Measurements from ENCODE around the gene DMXL1. TPM values are rescaled to one million over a fixed set of nuclear protein-coding genes. Genes with fewer than 3 reads are reported as not detected.
"Not testable (repeated sequence)": the region's sequence is repeated elsewhere in the genome, so short reads cannot be mapped to it uniquely, and the experiment has no call there.

Gene DMXL1
- polyA plus RNA-seq, 1 experiment = 8.5 TPM

DNA sequence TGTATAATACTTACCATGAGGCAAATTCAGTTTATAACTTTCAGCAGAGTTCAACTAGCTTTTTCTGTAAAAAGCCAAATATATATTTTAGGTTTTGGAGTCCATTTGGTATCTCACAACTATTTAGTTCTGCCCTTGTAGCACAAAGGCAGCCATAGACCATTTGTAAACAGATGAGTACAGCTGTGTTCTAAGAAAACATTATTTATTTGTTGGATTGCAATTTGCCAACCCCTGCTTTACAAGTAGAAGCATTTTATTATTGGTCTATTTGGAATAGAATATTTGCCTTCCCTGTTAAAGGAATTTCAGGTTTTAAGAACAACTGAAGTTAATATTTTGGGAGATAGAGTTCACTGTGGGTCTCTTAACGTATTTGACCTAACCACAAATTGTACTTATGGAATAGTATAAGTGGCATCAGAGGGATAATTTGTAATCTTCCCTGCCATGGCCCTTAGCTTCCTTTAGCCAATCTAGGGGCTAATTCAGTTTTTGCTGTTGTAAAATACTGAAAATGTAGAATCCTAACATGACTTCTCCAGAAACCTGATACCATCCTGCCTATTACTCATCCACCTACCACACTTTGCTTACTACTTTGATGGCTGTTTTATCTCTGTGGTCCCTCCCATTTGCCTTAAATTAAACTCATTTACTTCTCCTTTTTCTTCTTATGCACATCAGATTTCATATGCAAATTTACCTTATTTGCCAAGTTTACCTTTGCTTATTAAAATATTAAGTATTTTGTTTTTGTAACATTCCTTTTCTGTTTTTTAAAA lies 109.2 kb downstream of the DMXL1 start:
- H3K27me3 ChIP-seq (ENCODE audit: control insufficient read depth, insufficient read depth, low read length) = no peaks in the 10 kb centered on the region
- DNase-seq (ENCODE audit: low read depth) = no peak
- H3K4me3 ChIP-seq (ENCODE audit: low read depth, low read length) = no peak overlapping the region
- no peaks in the 10 kb centered on the region for H3K36me3 ChIP-seq (ENCODE audit: control insufficient read depth, insufficient read depth, low read length)
- ChIA-PET POLR2A (interaction anchor here (0.7 kb wide), 1 partner anchor 231 kb away, joined by 3 read pairs; no protein-coding TSS in a partner anchor), CTCF (interaction anchor here (0.6 kb wide), 1 partner anchor 17 kb away, joined by 3 read pairs; no protein-coding TSS in a partner anchor)
- TF ChIP-seq, protein P1, sequence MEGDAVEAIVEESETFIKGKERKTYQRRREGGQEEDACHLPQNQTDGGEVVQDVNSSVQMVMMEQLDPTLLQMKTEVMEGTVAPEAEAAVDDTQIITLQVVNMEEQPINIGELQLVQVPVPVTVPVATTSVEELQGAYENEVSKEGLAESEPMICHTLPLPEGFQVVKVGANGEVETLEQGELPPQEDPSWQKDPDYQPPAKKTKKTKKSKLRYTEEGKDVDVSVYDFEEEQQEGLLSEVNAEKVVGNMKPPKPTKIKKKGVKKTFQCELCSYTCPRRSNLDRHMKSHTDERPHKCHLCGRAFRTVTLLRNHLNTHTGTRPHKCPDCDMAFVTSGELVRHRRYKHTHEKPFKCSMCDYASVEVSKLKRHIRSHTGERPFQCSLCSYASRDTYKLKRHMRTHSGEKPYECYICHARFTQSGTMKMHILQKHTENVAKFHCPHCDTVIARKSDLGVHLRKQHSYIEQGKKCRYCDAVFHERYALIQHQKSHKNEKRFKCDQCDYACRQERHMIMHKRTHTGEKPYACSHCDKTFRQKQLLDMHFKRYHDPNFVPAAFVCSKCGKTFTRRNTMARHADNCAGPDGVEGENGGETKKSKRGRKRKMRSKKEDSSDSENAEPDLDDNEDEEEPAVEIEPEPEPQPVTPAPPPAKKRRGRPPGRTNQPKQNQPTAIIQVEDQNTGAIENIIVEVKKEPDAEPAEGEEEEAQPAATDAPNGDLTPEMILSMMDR (IDR thresholded peaks at IDR 0.05; ENCODE audit: insufficient read depth, low read depth, low read length) = no peak

- POLR2A ChIA-PET; H3K4me3 ChIP-seq (ENCODE audit: low read depth, low read length); H3K36me3 ChIP-seq (ENCODE audit: control insufficient read depth, insufficient read depth, low read length); CTCF ChIA-PET; H3K27me3 ChIP-seq (ENCODE audit: control insufficient read depth, insufficient read depth, low read length); DNase-seq (ENCODE audit: low read depth): not testable (repeated sequence)
Measured at GRCh38 chr5:119185512-119185911, 114.6 kb downstream of the DMXL1 start.

DNA sequence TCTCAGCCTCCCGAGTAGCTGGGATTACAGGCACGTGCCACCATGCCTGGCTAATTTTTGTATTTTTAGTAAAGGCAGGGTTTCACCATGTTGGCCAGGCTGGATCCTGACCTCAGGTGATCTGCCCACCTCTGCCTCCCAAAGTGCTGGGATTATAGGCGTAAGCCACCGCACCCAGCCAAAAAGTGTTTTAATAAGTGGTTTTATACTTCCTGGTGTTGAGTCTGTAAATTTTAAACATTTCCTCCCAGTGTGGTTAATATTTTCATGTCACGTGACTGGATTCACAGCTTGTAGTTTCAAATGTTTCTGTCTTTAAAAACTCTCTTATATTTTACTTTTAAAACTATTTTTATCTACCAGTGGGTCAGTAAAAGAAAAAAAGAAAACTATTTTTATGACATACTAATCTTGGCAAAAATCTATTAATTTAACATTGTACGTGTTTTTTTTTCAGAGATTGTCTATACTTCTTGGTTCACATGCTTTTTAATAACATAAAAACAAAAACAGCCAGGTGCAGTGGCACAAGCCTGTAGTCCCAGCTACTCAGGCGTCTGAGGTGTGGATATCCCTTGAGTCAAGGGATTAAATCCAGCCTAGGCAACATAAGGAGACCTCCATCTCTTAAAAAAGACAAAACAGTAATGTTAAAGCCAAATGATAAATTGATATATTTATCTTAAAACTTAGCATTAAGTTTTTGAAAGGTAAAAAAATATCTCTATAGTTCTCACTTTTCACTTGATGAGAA lies 117.1 kb downstream of the DMXL1 start:
- CTCF ChIA-PET = no interaction called here
- TF ChIP-seq, protein P1 (IDR thresholded peaks at IDR 0.05; ENCODE audit: insufficient read depth, low read depth, low read length) = no peak
- Histone ChIP-seq H3K36me3 (ENCODE audit: control insufficient read depth, insufficient read depth, low read length) (no peaks in the 10 kb centered on the region), H3K4me3 (ENCODE audit: low read depth, low read length) (no peak overlapping the region), H3K27me3 (ENCODE audit: control insufficient read depth, insufficient read depth, low read length) (no peaks in the 10 kb centered on the region)
- no peak for DNase-seq (ENCODE audit: low read depth)
- POLR2A ChIA-PET = no interaction called here

DNA sequence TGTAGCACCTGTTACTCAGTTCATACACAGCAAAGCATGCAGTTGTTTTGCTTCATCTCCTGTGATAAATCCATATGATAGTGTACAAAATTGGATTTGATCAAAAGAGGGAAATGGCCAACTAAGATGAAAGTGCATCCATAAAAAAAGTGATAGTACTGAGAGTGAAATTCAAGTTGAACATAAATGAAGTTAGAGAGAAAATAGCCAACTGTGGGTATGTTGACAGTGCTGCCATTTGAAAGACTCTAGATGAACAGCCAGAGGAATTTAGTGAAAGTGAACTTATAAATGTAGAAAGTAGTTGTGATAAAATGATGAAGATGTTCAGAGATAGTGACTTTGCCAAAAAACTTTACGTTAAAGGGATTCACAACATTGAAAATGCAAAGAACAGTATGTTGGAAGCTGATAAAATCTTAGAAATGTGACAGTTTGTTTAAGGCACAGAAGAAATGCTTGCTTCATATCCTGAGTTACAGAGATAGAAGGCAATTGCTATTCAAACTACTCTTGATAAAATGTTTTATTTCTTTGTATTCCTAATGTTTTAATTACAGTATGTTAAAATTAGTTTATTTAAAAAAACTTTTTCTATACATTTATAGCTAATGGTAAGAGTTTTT lies 119.7 kb downstream of the DMXL1 start:
- DNase-seq (ENCODE audit: low read depth) = no peak
- Histone ChIP-seq H3K4me3 (ENCODE audit: low read depth, low read length) (no peak overlapping the region), H3K27me3 (ENCODE audit: control insufficient read depth, insufficient read depth, low read length) (no peaks in the 10 kb centered on the region), H3K36me3 (ENCODE audit: control insufficient read depth, insufficient read depth, low read length) (no peaks in the 10 kb centered on the region)
- POLR2A ChIA-PET = no interaction called here
- TF ChIP-seq, protein P1 (IDR thresholded peaks at IDR 0.05; ENCODE audit: insufficient read depth, low read depth, low read length) = no peak
- CTCF ChIA-PET = interaction anchor here (0.6 to 1.6 kb wide), 2 partner anchors 30 to 231 kb away, joined by 3 to 5 read pairs; no protein-coding TSS in a partner anchor

GRCh38 chr5:119191944-119192343 lies 121.1 kb downstream of the DMXL1 start:
- ChIA-PET POLR2A (interaction anchor here (0.5 kb wide), 1 partner anchor 10 kb away, joined by 3 read pairs; no protein-coding TSS in a partner anchor), CTCF (interaction anchor here (1.3 kb wide), 1 partner anchor 9 kb away, joined by 4 read pairs; no protein-coding TSS in a partner anchor)
- DNase-seq (ENCODE audit: low read depth) = no peak
- TF ChIP-seq, protein P1 (IDR thresholded peaks at IDR 0.05; ENCODE audit: insufficient read depth, low read depth, low read length) = no peak
- no peaks in the 10 kb centered on the region for H3K36me3 ChIP-seq (ENCODE audit: control insufficient read depth, insufficient read depth, low read length)
- H3K4me3 ChIP-seq (ENCODE audit: low read depth, low read length) = no peak overlapping the region
- no peaks in the 10 kb centered on the region for H3K27me3 ChIP-seq (ENCODE audit: control insufficient read depth, insufficient read depth, low read length)

Measured in BJ (cell line).